Activated CD8-positive, alpha-beta memory T cell treated with anti-CD3 and anti-CD28 coated beads, Interleukin-2, amount 50 U/mL, for 1 hour (primary cell): ENCODE data around the gene DNAJC17.

Experiments used
- DNase-seq: peaks from one replicate; pipeline ENCODE4 v3.0.0-alpha.2; 2020; ENCODE audit errors: extremely low read depth

The DNAJC17 gene

DNA sequence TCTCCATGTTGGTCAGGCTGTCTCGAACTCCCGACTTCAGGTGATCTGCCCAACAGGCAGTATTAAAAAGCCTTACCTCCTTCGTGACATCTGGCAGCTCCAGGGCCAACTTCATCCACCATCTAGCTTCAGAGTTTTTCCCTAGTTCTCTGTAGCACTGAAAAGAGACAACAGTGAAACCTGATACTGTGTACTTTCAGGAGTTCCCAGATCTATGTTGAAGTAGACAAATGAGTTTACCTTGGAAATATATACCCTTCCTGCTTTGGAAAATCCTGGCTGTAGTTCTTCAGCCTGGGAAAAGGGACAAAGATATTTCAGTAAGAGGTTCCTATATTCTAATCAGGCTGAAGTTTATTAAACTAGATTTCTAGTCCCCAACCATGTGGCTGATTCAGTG is 70.2 kb downstream of the DNAJC17 start:
- DNase-seq, result no peak

- DNase-seq, result no peak
Observed at GRCh38 chr15:40736575-40736974, 70.7 kb downstream of the DNAJC17 start.

- no peak for DNase-seq
Observed at GRCh38 chr15:40731034-40731433, 76.2 kb downstream of the DNAJC17 start.

DNA sequence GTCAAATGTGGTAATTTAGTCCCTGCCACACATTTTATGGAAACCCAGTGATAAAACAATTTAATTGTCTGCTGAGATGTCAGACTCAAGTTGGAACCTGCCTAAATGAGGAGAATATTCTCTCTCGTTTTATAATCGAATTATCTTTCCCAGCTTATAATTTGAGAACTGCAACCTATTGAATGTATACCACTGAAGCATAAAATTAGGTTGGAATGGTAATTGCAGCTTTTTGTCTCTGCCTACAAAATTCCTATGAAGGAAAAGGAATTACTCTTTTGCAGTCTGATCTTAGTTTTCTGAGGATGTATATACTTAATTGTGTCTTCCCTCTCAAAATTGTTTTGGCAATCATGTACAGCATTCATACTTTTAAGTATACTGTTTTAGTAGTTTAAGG is 83.4 kb downstream of the DNAJC17 start:
- no peak for DNase-seq

- no peak for DNase-seq
Observed at GRCh38 chr15:40722934-40723333, 84.3 kb downstream of the DNAJC17 start.

- DNase-seq, result no peak
Observed at GRCh38 chr15:40722354-40722753, 84.9 kb downstream of the DNAJC17 start.

GRCh38 chr15:40721701-40722100 is 85.6 kb downstream of the DNAJC17 start:
- no peak for DNase-seq

DNA sequence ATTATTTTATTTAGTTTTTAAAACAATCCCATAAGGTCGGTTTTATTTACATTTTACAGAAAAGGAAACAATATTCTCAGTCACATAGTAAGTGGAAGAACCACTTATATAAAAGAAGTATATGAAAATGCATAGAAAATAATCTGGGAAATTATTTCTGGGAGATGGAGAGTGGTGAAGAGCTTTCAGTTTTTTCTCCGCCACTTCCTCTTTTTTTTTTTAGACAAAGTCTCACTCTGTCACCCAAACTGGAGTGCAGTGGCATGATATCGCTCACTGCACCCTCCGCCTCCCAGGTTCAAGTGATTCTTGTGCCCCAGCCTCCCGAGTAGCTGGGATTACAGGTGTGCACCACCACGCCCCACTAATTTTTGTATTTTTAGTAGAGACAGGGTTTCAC is 91.1 kb downstream of the DNAJC17 start:
- DNase-seq, result no peak
